GM23248 (cell line): ENCODE measurements around the gene PEPD. TPM values are rescaled to one million over a fixed set of nuclear protein-coding genes. Genes with fewer than 3 reads are reported as not detected.

ENCODE experiments used
- DNase-seq: peaks from one replicate; pipeline ENCODE4 v3.0.0-alpha.2; 2015
- H2AFZ ChIP-seq: fragments of 200-600 bp; sonication (generic); 2 replicates; pipeline ENCODE4 v1.6.1; 2016; ENCODE audit warnings: antibody characterized with exemption
- H3F3A ChIP-seq: fragments of 200-600 bp; sonication (generic); 2 replicates; pipeline ENCODE4 v1.6.1; 2016; ENCODE audit warnings: mild to moderate bottlenecking, antibody characterized with exemption, mixed run types; ENCODE audit not compliant: insufficient read depth
- H3K27ac ChIP-seq: fragments of 200-600 bp; sonication (generic); 2 replicates; pipeline ENCODE4 v1.5.1; 2016; ENCODE audit warnings: mild to moderate bottlenecking
- H3K27me3 ChIP-seq: fragments of 200-600 bp; sonication (generic); replicated peaks from 2 replicates; pipeline ENCODE4 v1.6.1; 2016; ENCODE audit warnings: mild to moderate bottlenecking; ENCODE audit not compliant: insufficient read depth
- H3K36me3 ChIP-seq: fragments of 200-600 bp; sonication (generic); 2 replicates; pipeline ENCODE4 v1.6.1; 2016; ENCODE audit warnings: low read depth, mild to moderate bottlenecking
- H3K4me1 ChIP-seq: fragments of 200-600 bp; sonication (generic); 2 replicates; pipeline ENCODE4 v1.6.1; 2016; ENCODE audit warnings: mild to moderate bottlenecking; ENCODE audit not compliant: insufficient read depth
- H3K4me2 ChIP-seq: fragments of 200-600 bp; sonication (generic); one replicate; pipeline ENCODE4 v1.6.1; 2016; ENCODE audit warnings: mild to moderate bottlenecking; ENCODE audit not compliant: unreplicated experiment
- H3K4me3 ChIP-seq: fragments of 200-600 bp; sonication (generic); 2 replicates; pipeline ENCODE4 v1.5.1; 2016; ENCODE audit warnings: mild to moderate bottlenecking
- H3K79me2 ChIP-seq: fragments of 200-600 bp; sonication (generic); 2 replicates; pipeline ENCODE4 v1.6.1; 2016; ENCODE audit warnings: mild to moderate bottlenecking; ENCODE audit not compliant: insufficient read depth
- H3K9ac ChIP-seq: fragments of 200-600 bp; sonication (generic); 2 replicates; pipeline ENCODE4 v1.6.1; 2016; ENCODE audit warnings: mild to moderate bottlenecking
- H3K9me2 ChIP-seq: fragments of 200-600 bp; sonication (generic); 2 replicates; pipeline ENCODE4 v1.6.1; 2016; ENCODE audit warnings: mixed run types, mild to moderate bottlenecking, moderate library complexity; ENCODE audit not compliant: insufficient read depth
- H3K9me3 ChIP-seq: fragments of 200-600 bp; sonication (generic); one replicate; pipeline ENCODE4 v1.6.1; 2017; ENCODE audit warnings: low read depth
- H4K20me1 ChIP-seq: fragments of 200-600 bp; sonication (generic); 2 replicates; pipeline ENCODE4 v1.6.0; 2016; ENCODE audit not compliant: insufficient read depth
- EZH2 ChIP-seq: fragments of 200-600 bp; sonication (generic); IDR thresholded peaks from 2 replicates; pipeline ENCODE4 v1.6.1; 2018; ENCODE audit warnings: antibody characterized with exemption, mild to moderate bottlenecking; ENCODE audit not compliant: insufficient read depth, poor library complexity, severe bottlenecking
- EZH2phosphoT487 ChIP-seq: fragments of 200-600 bp; sonication (generic); IDR thresholded peaks from 2 replicates; pipeline ENCODE4 v1.6.1; 2018; ENCODE audit warnings: antibody characterized with exemption, moderate library complexity, mild to moderate bottlenecking, low read depth; ENCODE audit not compliant: insufficient read depth
- WGBS, 2 experiments: methylation state at CpG; one replicate each; pipeline ENCODE4 v1.1.6; 2015 to 2017; ENCODE audit warnings: low lambda C conversion rate in 2 of 2, low coverage in 1 of 2; ENCODE audit errors: missing lambda C conversion rate in 2 of 2; 5-methylcytosine and 5-hydroxymethylcytosine counted together
- in situ Hi-C: fragments of 300-500 bp; cut with MboI; formaldehyde crosslinking; loops from 2 replicates; pipeline ENCODE4 v1.15.0; 2020
- polyA plus RNA-seq: library from polyadenylated mRNA; unstranded; fragments of >200 nt; fragmentation: Nextera tagmentation; extraction: Ambion mirVana; gene quantifications from 2 replicates; pipeline ENCODE4 v1.2.1, GENCODE V29; 2016
- total RNA-seq: library from RNA; depleted of rRNA; stranded (reverse); fragments of >200 nt; shearing (Covaris generic); gene quantifications from 2 replicates; pipeline ENCODE4 v1.2.3, GENCODE V29; 2014

PEPD gene
- total and polyA plus RNA-seq, 2 experiments from 2014 or later, result 54.8 to 86.5 TPM

DNA sequence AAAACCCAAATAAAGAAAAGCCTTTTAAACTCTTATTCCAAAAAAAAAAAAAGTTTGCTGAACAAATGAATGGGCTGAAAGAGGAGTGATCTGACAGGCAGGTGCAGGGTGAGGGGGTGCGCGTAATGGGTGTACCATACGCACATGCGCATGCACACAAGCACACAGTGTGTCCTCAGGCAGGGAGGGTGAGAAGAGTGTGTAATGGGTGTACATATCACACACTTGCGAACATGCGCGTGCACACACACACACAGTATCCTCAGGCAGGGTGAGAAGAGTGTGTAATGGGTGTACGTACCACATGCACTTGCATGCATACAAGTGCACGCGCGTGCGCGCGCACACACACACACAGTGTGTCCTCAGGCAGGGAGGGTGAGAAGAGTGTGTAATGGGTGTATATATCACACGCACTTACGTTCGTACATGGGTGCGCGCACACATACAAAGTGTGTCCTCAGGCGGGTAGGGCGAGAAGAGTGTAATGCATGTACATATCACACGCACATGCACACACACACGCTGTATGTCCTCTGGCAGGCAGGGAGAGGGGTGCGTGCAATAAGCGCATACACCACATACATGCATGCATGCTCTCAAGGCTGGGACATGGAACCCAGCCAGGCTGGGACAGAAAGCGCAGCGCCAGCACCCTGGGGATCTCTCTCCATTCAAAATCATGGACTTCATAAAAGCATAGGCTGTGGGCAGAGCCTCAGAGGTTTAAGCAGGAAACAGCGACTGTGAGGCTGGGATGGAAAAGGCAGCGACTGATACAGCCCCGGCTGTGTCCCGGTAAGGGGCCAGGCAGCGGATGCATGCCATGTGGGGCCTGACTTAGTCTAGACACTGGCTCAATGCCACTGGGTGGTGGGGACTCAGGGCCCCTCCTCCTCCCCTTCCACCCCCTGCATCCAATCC is 77.7 kb downstream of the PEPD start:
- Histone ChIP-seq H3K4me2 (no peak overlapping the region), H3K36me3 (no peaks in the 10 kb centered on the region), H3K9ac (no peak overlapping the region), H3K79me2 (no peaks in the 10 kb centered on the region), H3K4me3 (no peak overlapping the region), H3K9me2 (no peaks in the 10 kb centered on the region), H3K4me1 (peaks cover 18% of the 10 kb centered on the region), H3F3A (no peaks in the 10 kb centered on the region; the same call in 1 of the 2 replicates), H2AFZ (no peak overlapping the region), H3K9me3 (no peaks in the 10 kb centered on the region), H4K20me1 (no peaks in the 10 kb centered on the region), H3K27ac (no peak overlapping the region), H3K27me3 (no peaks in the 10 kb centered on the region)
- in situ Hi-C loops, result no loop called here
- TF ChIP-seq EZH2, result no peak
- DNase-seq, result no peak
- WGBS, 2 experiments, result 96% methylated on average over 27 to 32 of the region's 32 CpGs

DNA sequence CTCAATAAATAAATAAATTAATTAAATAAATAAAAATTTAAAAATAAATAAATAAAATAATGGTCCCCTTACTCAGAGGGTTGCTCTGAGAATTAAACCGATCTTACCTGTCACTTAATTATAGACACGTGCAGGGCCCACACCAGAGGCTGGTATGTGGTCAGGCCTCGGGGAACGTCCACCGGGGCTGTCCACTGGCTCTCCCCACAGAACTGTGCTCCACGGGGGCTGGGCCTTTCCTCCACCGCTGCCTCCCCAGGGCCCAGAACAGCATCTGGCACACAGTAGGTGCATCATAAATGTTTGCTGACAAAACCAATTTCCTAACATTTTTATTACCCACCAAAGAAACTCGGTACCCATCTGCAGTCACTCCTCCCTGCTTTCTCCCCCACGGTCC is 78.9 kb downstream of the PEPD start:
- Histone ChIP-seq H3K27ac (no peak overlapping the region), H3K9ac (no peak overlapping the region), H3K79me2 (no peaks in the 10 kb centered on the region), H3F3A (peaks cover 1% of the 10 kb centered on the region), H3K36me3 (no peaks in the 10 kb centered on the region), H3K4me1 (peaks cover 18% of the 10 kb centered on the region), H3K9me3 (no peaks in the 10 kb centered on the region), H3K9me2 (no peaks in the 10 kb centered on the region), H3K27me3 (no peaks in the 10 kb centered on the region), H3K4me2 (no peak overlapping the region), H2AFZ (no peak overlapping the region), H3K4me3 (no peak overlapping the region), H4K20me1 (no peaks in the 10 kb centered on the region)
- WGBS, 2 experiments, result 92 to 95% methylated on average over 9 of the region's 9 CpGs
- no peak for DNase-seq
- in situ Hi-C loops, result no loop called here
- TF ChIP-seq EZH2phosphoT487 (no peak), EZH2 (no peak)

DNA sequence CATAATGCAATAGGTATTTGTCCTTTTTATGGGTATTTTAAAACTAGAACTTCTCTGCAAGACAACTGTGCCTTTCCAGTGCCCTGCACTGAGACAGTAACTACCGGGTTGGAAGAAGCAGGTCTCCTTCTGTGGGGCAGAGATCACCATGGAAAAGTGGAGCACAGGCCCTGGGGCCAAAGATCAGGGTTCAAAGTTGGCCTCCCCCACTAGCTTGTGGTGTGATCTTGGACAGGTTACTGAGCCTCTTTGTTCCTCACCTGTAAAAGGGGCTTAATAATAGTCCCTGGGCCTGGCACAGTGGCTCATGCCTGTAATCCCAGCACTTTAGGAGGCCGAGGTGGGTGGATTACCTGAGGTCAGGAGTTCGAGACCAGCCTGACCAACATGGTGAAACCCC is 79.8 kb downstream of the PEPD start:
- in situ Hi-C loops, result no loop called here

GRCh38 chr19:33441277-33441699 is 80.3 kb downstream of the PEPD start:
- Histone ChIP-seq H3K9ac (no peak overlapping the region), H3K4me1 (peaks cover 15% of the 10 kb centered on the region), H3F3A (peaks cover 8% of the 10 kb centered on the region), H4K20me1 (no peaks in the 10 kb centered on the region), H3K4me2 (no peak overlapping the region), H2AFZ (no peak overlapping the region), H3K9me3 (no peaks in the 10 kb centered on the region), H3K27ac (no peak overlapping the region), H3K36me3 (no peaks in the 10 kb centered on the region), H3K4me3 (no peak overlapping the region), H3K79me2 (no peaks in the 10 kb centered on the region), H3K9me2 (no peaks in the 10 kb centered on the region), H3K27me3 (no peaks in the 10 kb centered on the region)
- WGBS, 2 experiments, result 87 to 88% methylated on average over 11 of the region's 11 CpGs
- TF ChIP-seq EZH2phosphoT487, result no peak
- no peak for TF ChIP-seq EZH2
- in situ Hi-C loops, result no loop called here
- no peak for DNase-seq

More for the DNA sequence above, 79.8 kb downstream of the PEPD start:
- no peak overlapping the region for H3K4me3 ChIP-seq
- no peak overlapping the region for H3K9ac ChIP-seq
- TF ChIP-seq EZH2phosphoT487 (no peak), EZH2 (no peak)
- WGBS, 2 experiments, result 84 to 88% methylated on average over 3 of the region's 3 CpGs
- H2AFZ ChIP-seq, result no peak overlapping the region
- H3K27ac ChIP-seq, result no peak overlapping the region
- no peak overlapping the region for H3K4me2 ChIP-seq
- no peaks in the 10 kb centered on the region for H3K27me3 ChIP-seq
- no peaks in the 10 kb centered on the region for H4K20me1 ChIP-seq
- no peak for DNase-seq
- no peaks in the 10 kb centered on the region for H3K9me2 ChIP-seq
- H3F3A ChIP-seq, result peaks cover 8% of the 10 kb centered on the region
- H3K9me3 ChIP-seq, result no peaks in the 10 kb centered on the region
- peaks cover 18% of the 10 kb centered on the region for H3K4me1 ChIP-seq
- H3K36me3 ChIP-seq, result no peaks in the 10 kb centered on the region
- H3K79me2 ChIP-seq, result no peaks in the 10 kb centered on the region
